HEK293 (cell line): ENCODE measurements around the gene ANKRD39.

Experiments used
- CTCF ChIA-PET: fragments of 350-600 bp; formaldehyde crosslinking; extraction: SDS; loops from one replicate; lab custom pipeline; 2021; ENCODE audit warnings: antibody characterized with exemption; lab: Yijun Ruan, JAX
- POLR2A ChIA-PET: fragments of 300-600 bp; formaldehyde crosslinking; extraction: SDS; loops from one replicate; lab custom pipeline; 2020; ENCODE audit warnings: antibody characterized with exemption, inconsistent platforms; lab: Yijun Ruan, JAX
- H3K27ac ChIP-seq: fragments of 200-500 bp; sonication (Bioruptor generic); 2 replicates; pipeline ENCODE4 v1.5.1; 2014; ENCODE audit warnings: low read depth, low read length, control low read depth, inconsistent platforms; ENCODE audit errors: extremely low read depth
- H3K36me3 ChIP-seq, 2 experiments: fragments of 200-500 bp in 1 of 2; sonication (Bioruptor generic) in 1 of 2; 1 replicate in 1 of 2; 2 replicates in 1 of 2; pipeline ENCODE4 v1.5.1; 2014 to 2017; ENCODE audit warnings: inconsistent platforms in 2 of 2, low read length in 2 of 2; ENCODE audit not compliant: control insufficient read depth in 2 of 2, insufficient read depth in 1 of 2
- H3K4me1 ChIP-seq: fragments of 200-500 bp; sonication (Bioruptor generic); 2 replicates; pipeline ENCODE4 v1.5.1; 2014; ENCODE audit warnings: mild to moderate bottlenecking, low read length, inconsistent platforms; ENCODE audit not compliant: control insufficient read depth, insufficient read depth
- H3K4me3 ChIP-seq: 2 replicates; pipeline ENCODE4 v1.5.1; 2011; ENCODE audit warnings: low read depth, mild to moderate bottlenecking, control low read depth, low read length, moderate library complexity
- H3K9me3 ChIP-seq: fragments of 200-500 bp; sonication (Bioruptor generic); 2 replicates; pipeline ENCODE4 v1.5.1; 2014; ENCODE audit warnings: low read depth, low read length, inconsistent platforms; ENCODE audit not compliant: control insufficient read depth, insufficient read depth
- EGR2 ChIP-seq: fragments of 450-650 bp; formaldehyde crosslinking; IDR thresholded peaks from 2 replicates; pipeline ENCODE4 v1.5.1; 2016; ENCODE audit warnings: low read depth, missing biosample characterization, missing genetic modification characterization
- PRDM4 ChIP-seq: fragments of 450-650 bp; formaldehyde crosslinking; IDR thresholded peaks from 2 replicates; pipeline ENCODE4 v1.5.1; 2017; ENCODE audit warnings: missing biosample characterization, missing genetic modification characterization
- SALL2 ChIP-seq: fragments of 450-650 bp; formaldehyde crosslinking; IDR thresholded peaks from 2 replicates; pipeline ENCODE4 v1.5.0; 2017; ENCODE audit warnings: missing biosample characterization, mild to moderate bottlenecking, missing genetic modification characterization, borderline replicate concordance
- SETDB1 ChIP-seq: IDR thresholded peaks from one replicate; pipeline ENCODE4 v1.6.1; 2017; ENCODE audit warnings: mild to moderate bottlenecking, low read length, moderate library complexity, mixed read lengths; ENCODE audit not compliant: insufficient read length
- WT1 ChIP-seq: fragments of 450-650 bp; formaldehyde crosslinking; IDR thresholded peaks from 2 replicates; pipeline ENCODE4 v1.5.1; 2016; ENCODE audit warnings: missing biosample characterization, missing genetic modification characterization
- YY1 ChIP-seq: fragments of 450-650 bp; formaldehyde crosslinking; IDR thresholded peaks from 2 replicates; pipeline ENCODE4 v1.5.1; 2018; ENCODE audit warnings: missing biosample characterization, missing genetic modification characterization
- YY2 ChIP-seq: fragments of 450-650 bp; formaldehyde crosslinking; IDR thresholded peaks from 2 replicates; pipeline ENCODE4 v1.5.1; 2016; ENCODE audit warnings: missing biosample characterization, missing genetic modification characterization
- ZEB2 ChIP-seq: fragments of 450-650 bp; formaldehyde crosslinking; IDR thresholded peaks from 2 replicates; pipeline ENCODE4 v1.5.1; 2016; ENCODE audit warnings: missing biosample characterization, missing genetic modification characterization
- ZFP41 ChIP-seq: fragments of 450-650 bp; formaldehyde crosslinking; IDR thresholded peaks from 2 replicates; pipeline ENCODE4 v1.5.1; 2016; ENCODE audit warnings: missing biosample characterization, missing genetic modification characterization, borderline replicate concordance
- ZNF132 ChIP-seq: fragments of 450-650 bp; formaldehyde crosslinking; IDR thresholded peaks from 2 replicates; pipeline ENCODE4 v1.5.1; 2017; ENCODE audit warnings: missing biosample characterization, missing genetic modification characterization, borderline replicate concordance
- ZNF2 ChIP-seq: fragments of 450-650 bp; formaldehyde crosslinking; IDR thresholded peaks from 2 replicates; pipeline ENCODE4 v1.5.1; 2016; ENCODE audit warnings: missing biosample characterization, missing genetic modification characterization
- ZNF223 ChIP-seq: fragments of 450-650 bp; formaldehyde crosslinking; IDR thresholded peaks from 2 replicates; pipeline ENCODE4 v1.5.1; 2016; ENCODE audit warnings: missing biosample characterization, missing genetic modification characterization
- ZNF23 ChIP-seq: fragments of 450-650 bp; formaldehyde crosslinking; IDR thresholded peaks from 2 replicates; pipeline ENCODE4 v1.5.1; 2016; ENCODE audit warnings: missing biosample characterization, missing genetic modification characterization, borderline replicate concordance
- ZNF302 ChIP-seq: fragments of 450-650 bp; formaldehyde crosslinking; IDR thresholded peaks from 2 replicates; pipeline ENCODE4 v1.5.1; 2016; ENCODE audit warnings: missing biosample characterization, missing genetic modification characterization, low read depth
- ZNF394 ChIP-seq: fragments of 450-650 bp; formaldehyde crosslinking; IDR thresholded peaks from 2 replicates; pipeline ENCODE4 v1.5.1; 2016; ENCODE audit warnings: missing biosample characterization, missing genetic modification characterization, mild to moderate bottlenecking, moderate library complexity, borderline replicate concordance
- ZNF416 ChIP-seq: fragments of 450-650 bp; formaldehyde crosslinking; IDR thresholded peaks from 2 replicates; pipeline ENCODE4 v1.5.1; 2016; ENCODE audit warnings: missing biosample characterization, missing genetic modification characterization
- ZNF501 ChIP-seq: fragments of 450-650 bp; formaldehyde crosslinking; IDR thresholded peaks from 2 replicates; pipeline ENCODE4 v1.5.1; 2016; ENCODE audit warnings: missing biosample characterization, missing genetic modification characterization
- ZNF580 ChIP-seq: fragments of 450-650 bp; formaldehyde crosslinking; IDR thresholded peaks from 2 replicates; pipeline ENCODE4 v1.5.1; 2016; ENCODE audit warnings: missing biosample characterization, missing genetic modification characterization
- ZNF585B ChIP-seq: fragments of 450-650 bp; formaldehyde crosslinking; IDR thresholded peaks from 2 replicates; pipeline ENCODE4 v1.5.1; 2016; ENCODE audit warnings: missing biosample characterization, missing genetic modification characterization
- ZNF792 ChIP-seq: fragments of 450-650 bp; formaldehyde crosslinking; IDR thresholded peaks from 2 replicates; pipeline ENCODE4 v1.5.1; 2016; ENCODE audit warnings: missing biosample characterization, missing genetic modification characterization
- TF ChIP-seq, protein P1 (sequence below): fragments of 450-650 bp; formaldehyde crosslinking; IDR thresholded peaks from 2 replicates; pipeline ENCODE4 v1.5.1; 2016; ENCODE audit warnings: missing biosample characterization, missing genetic modification characterization
- TF ChIP-seq, protein P2 (sequence below): fragments of 450-650 bp; formaldehyde crosslinking; IDR thresholded peaks from 2 replicates; pipeline ENCODE4 v1.5.1; 2016; ENCODE audit warnings: missing biosample characterization, missing genetic modification characterization

Gene ANKRD39

GRCh38 chr2:96809951-96810782, 47.6 kb downstream of the ANKRD39 start:
- no peaks in the 10 kb centered on the region for H3K9me3 ChIP-seq
- TF ChIP-seq, protein P1, sequence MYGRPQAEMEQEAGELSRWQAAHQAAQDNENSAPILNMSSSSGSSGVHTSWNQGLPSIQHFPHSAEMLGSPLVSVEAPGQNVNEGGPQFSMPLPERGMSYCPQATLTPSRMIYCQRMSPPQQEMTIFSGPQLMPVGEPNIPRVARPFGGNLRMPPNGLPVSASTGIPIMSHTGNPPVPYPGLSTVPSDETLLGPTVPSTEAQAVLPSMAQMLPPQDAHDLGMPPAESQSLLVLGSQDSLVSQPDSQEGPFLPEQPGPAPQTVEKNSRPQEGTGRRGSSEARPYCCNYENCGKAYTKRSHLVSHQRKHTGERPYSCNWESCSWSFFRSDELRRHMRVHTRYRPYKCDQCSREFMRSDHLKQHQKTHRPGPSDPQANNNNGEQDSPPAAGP: no peak
- CTCF ChIA-PET: interaction anchor here (0.7 kb wide), 1 partner anchor 58 kb away, joined by 3 read pairs; no protein-coding TSS in a partner anchor
- H3K4me3 ChIP-seq: no peak overlapping the region
- POLR2A ChIA-PET: interaction anchor here (0.6 kb wide), 1 partner anchor 94 kb away, joined by 3 read pairs; no protein-coding TSS in a partner anchor
- peaks cover 0 to 46% of the 10 kb centered on the region in 2 experiments; a peak in 2 of 3 replicates for H3K36me3 ChIP-seq
- no peaks in the 10 kb centered on the region for H3K4me1 ChIP-seq
- H3K27ac ChIP-seq: no peak overlapping the region

DNA sequence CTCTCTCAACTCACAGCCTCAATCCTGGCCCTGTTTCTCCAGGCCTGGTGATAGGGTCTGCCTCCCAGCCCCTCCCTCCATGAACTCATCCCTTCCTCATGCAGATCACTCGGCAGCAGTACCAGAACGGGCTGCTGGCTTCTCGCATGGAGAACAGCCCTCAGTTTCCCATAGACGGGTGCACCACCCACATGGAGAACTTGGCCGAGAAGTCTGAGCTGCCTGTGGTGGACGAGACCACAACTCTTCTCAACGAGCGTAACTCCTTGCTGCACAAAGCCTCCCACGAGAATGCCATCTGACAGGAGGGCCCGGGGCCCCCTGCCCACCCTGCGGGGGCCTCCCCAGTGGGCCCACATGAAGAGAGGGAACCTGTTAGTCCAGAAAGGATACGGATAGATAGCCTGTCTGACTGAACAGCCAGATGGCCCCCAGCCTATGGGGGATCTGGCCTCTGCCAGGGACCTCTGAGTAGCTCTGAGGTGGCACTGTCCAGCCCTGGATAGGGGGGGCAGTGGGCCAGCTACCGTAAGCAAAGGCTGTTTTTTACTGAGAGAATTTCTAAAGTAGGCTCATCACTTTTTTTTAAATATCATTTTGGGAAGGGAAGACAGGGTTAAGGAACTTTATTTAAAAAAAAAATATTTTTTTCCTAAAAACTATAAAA, 48.5 kb downstream of the ANKRD39 start:
- H3K9me3 ChIP-seq: no peaks in the 10 kb centered on the region
- TF ChIP-seq ZNF585B (tag by site-specific recombination): no peak
- POLR2A ChIA-PET: no interaction called here
- no peak overlapping the region for H3K4me3 ChIP-seq
- CTCF ChIA-PET: interaction anchor here (0.7 kb wide), 1 partner anchor 59 kb away, joined by 3 read pairs; no protein-coding TSS in a partner anchor
- 0 out of 2 replicates have a peak overlapping the region, but pooled peaks have one; percentile 16 for H3K27ac ChIP-seq
- peaks cover 0 to 46% of the 10 kb centered on the region in 2 experiments; a peak in 2 of 3 replicates for H3K36me3 ChIP-seq
- no peaks in the 10 kb centered on the region for H3K4me1 ChIP-seq

DNA sequence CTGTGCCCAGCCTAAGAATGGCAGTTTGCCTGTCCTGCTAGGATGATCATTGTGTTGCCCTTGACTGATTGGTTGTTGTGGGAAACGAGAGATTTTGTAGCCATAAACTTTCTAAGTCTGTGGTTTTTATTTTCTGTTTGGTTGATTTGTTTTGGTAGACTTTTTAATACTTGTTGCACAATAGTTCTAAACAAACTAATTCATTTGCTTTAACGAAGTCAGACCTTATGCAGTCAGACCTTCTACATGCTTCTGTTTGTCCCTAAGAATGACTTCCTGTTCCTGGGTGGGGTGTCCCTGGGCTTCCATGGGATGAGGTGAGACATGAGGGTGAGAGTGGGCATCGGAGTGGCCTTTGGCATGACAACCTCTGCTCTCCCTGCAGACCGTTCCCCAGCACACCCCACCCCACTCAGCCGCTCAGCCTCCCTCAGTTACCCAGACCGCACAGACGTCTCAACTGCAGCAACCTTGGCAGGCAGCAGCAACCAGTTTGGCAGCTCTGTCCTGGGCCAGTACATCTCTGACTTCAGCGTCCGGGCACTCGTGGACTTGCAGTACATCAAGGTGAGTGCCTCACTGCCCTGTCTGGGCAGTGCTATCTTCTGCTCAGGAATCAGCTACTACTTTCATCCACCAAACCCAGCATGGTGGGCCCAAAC, 49.5 kb downstream of the ANKRD39 start:
- H3K4me3 ChIP-seq: no peak overlapping the region
- H3K9me3 ChIP-seq: no peaks in the 10 kb centered on the region
- POLR2A ChIA-PET: no interaction called here
- H3K27ac ChIP-seq: no peak overlapping the region
- CTCF ChIA-PET: interaction anchor here (0.6 to 1.3 kb wide), 2 partner anchors 47 to 143 kb away, joined by 3 to 4 read pairs; no protein-coding TSS in a partner anchor
- TF ChIP-seq ZNF792 (tag by site-specific recombination) (no peak), ZFP41 (no peak), EGR2 (no peak), ZNF2 (tag by site-specific recombination) (no peak), ZEB2 (tag by site-specific recombination) (no peak), SALL2 (tag by site-specific recombination) (no peak), ZNF394 (tag by site-specific recombination) (no peak), SETDB1 (no peak), ZNF132 (no peak), YY2 (tag by site-specific recombination) (no peak)
- no peaks in the 10 kb centered on the region for H3K4me1 ChIP-seq
- H3K36me3 ChIP-seq: peaks cover 5 to 46% of the 10 kb centered on the region in 2 experiments; a peak in 2 of 3 replicates

DNA sequence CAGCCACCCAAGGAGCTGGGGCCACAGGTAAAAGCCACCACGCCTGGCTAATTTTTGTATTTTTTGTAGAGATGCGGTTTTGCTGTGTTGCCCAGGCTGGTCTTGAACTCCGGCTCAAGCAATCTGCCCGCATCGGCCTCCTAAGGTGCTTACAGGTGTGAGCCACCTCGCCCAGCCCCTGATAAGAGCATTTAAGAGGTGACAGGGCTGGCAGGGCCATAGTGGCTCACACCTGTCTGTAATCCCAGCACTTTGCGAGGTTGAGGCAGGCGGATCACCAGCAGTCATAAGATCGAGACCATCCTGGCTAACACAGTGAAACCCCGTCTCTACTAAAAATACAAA, 50.7 kb downstream of the ANKRD39 start:
- H3K4me1 ChIP-seq: no peaks in the 10 kb centered on the region
- POLR2A ChIA-PET: no interaction called here
- H3K9me3 ChIP-seq: no peaks in the 10 kb centered on the region
- H3K27ac ChIP-seq: no peak overlapping the region
- peaks cover 6 to 47% of the 10 kb centered on the region in 2 experiments; a peak in 2 of 3 replicates for H3K36me3 ChIP-seq
- CTCF ChIA-PET: interaction anchor here (1.3 kb wide), 1 partner anchor 144 kb away, joined by 4 read pairs; no protein-coding TSS in a partner anchor
- no peak overlapping the region for H3K4me3 ChIP-seq
- TF ChIP-seq PRDM4 (tag by site-specific recombination) (no peak), ZNF416 (tag by site-specific recombination) (no peak), ZNF302 (tag by site-specific recombination) (no peak), ZNF501 (no peak), ZNF580 (tag by site-specific recombination) (no peak), ZNF223 (no peak), WT1 (tag by site-specific recombination) (no peak), YY1 (no peak), ZNF23 (tag by site-specific recombination) (no peak)
- TF ChIP-seq, protein P2, sequence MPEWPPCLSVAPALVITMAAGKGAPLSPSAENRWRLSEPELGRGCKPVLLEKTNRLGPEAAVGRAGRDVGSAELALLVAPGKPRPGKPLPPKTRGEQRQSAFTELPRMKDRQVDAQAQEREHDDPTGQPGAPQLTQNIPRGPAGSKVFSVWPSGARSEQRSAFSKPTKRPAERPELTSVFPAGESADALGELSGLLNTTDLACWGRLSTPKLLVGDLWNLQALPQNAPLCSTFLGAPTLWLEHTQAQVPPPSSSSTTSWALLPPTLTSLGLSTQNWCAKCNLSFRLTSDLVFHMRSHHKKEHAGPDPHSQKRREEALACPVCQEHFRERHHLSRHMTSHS (tag by site-specific recombination): no peak
